Activated T-cell treated with anti-CD3 and anti-CD28 coated beads for 48 hours (primary cell): Measurements from ENCODE around the gene SHCBP1.
A peak's percentile ranks its signal among the peaks of the same experiment; 100 is the strongest.
"Not testable (repeated sequence)": the region's sequence is repeated elsewhere in the genome, so short reads cannot be mapped to it uniquely, and the experiment has no call there.

Experiments used
- DNase-seq: peaks from one replicate; pipeline ENCODE4 v3.0.0-alpha.2; 2020; ENCODE audit warnings: low read depth

The SHCBP1 gene, protein sequence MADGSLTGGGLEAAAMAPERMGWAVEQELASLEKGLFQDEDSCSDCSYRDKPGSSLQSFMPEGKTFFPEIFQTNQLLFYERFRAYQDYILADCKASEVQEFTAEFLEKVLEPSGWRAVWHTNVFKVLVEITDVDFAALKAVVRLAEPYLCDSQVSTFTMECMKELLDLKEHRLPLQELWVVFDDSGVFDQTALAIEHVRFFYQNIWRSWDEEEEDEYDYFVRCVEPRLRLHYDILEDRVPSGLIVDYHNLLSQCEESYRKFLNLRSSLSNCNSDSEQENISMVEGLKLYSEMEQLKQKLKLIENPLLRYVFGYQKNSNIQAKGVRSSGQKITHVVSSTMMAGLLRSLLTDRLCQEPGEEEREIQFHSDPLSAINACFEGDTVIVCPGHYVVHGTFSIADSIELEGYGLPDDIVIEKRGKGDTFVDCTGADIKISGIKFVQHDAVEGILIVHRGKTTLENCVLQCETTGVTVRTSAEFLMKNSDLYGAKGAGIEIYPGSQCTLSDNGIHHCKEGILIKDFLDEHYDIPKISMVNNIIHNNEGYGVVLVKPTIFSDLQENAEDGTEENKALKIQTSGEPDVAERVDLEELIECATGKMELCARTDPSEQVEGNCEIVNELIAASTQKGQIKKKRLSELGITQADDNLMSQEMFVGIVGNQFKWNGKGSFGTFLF

DNA sequence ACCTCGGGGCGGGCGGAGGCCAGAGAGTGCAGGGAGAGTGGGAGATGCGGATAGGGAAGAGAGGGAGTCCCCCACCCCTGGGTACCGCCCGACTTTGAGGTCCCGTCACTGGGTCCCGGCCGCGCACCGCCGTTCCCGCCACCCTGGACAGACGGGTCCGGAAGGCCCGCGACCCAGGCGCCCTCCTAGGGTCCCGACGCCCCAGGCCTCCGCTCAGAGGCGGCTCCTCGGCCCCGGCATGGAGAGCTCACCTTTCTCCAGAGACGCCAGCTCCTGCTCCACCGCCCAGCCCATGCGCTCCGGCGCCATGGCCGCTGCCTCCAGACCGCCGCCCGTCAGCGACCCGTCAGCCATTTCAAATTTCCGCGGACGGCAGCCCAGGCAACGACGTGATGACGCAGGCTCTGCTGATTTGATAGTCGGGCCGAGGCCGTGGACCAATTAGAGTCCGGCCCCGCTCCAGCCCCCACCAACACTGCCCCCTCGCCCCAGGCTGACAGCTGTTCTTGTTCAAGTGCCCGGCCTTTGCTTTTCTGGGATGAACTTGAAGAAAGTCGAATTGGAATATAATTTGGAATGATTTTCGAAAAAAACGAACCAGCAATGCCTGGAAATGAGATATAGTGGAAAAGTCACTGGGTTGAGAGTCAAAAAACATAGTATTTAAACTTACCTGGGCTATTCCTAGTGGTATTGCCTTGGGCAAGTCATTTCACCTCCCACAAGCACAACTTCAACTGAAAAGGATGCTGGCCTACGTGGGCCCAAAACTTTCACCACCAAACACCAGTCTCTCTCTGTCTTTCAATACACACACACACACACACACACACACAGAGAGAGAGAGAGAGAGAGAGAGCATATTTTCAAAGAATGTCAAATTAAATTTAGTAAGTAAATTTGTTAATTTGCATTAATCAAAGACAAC lies at the start of gene SHCBP1:
SHCBP1 (minus strand) TSS at position 374 of the 928 bp plus-strand sequence; CDS start at position 354, 20 bp downstream.
- DNase-seq: peak; percentile 77

DNA sequence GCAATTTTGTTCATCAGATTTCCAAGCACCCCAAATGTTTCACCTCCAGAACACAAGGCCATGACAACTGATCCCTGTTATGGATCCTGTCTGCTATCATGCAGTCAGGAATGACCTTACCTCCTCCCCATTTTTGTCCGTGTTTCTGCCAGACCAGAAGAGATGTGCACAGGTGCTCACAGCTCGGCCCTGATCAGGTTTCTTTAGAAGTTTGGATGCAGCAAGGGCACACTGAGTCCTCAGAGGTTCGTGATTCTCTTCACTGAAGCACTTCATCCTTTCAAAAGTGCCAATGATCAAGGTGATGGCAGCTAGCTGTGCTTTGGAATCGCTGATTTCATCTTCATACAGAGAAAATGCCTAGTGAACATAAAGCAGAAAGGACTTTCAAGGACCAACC lies 40.9 kb upstream of the SHCBP1 start:
- no peak for DNase-seq

DNA sequence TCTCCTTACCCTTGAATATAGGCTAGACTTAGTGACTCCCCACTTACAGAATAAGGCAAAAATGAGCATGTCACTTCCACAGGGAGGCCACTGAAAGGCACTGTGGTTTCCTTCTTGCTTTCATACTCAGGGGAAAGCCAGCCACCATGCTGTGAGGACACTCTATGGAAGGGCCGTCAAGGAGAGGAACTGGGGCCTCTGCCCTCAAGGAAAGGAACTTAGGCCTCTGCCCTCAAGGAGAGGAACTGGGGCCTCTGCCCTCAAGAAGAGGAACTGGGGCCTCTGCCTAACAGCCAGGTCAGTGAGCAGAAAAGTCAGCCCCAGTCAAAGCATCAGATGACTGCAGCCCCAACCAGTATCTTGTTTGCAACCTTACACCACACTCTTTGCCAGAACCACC lies 37.7 kb upstream of the SHCBP1 start:
- peak; percentile 4 for DNase-seq

DNA sequence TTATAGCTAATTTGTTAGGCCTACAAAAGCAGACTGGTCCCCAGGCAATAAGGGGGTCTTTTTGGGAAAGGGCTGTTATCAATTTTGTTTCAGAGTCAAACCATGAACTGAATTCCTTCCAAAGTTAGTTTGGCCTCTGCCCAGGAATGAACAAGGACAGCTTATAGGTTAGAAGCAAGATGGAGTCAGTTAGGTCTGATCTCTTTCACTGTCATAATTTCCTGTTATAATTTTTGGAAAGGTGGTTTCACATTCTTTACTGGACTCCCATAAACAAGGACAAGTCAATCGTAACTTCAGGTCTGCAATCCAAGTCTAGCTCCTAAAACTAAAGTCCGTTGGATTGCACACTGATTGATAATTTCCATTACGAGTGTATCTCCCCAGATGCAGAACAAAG lies 30.1 kb upstream of the SHCBP1 start:
- no peak for DNase-seq

DNA sequence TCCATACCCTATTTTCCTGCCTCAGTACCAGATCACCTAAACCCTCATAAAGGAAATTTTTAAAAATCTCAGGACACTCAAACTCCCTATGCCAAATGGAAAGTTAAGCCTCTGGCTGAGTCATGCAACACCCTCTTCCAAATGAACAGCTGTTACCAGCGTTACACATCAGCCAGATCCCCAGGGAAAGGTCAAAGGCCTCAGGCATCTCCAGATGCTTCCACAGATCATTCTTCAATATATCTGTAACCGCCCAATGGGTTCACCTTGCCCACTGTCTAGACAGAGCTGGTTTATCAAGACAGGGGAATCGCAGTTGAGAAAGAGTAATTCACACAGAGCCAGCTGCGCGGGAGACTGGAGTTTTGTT lies 29.1 kb upstream of the SHCBP1 start:
- DNase-seq: no peak

DNA sequence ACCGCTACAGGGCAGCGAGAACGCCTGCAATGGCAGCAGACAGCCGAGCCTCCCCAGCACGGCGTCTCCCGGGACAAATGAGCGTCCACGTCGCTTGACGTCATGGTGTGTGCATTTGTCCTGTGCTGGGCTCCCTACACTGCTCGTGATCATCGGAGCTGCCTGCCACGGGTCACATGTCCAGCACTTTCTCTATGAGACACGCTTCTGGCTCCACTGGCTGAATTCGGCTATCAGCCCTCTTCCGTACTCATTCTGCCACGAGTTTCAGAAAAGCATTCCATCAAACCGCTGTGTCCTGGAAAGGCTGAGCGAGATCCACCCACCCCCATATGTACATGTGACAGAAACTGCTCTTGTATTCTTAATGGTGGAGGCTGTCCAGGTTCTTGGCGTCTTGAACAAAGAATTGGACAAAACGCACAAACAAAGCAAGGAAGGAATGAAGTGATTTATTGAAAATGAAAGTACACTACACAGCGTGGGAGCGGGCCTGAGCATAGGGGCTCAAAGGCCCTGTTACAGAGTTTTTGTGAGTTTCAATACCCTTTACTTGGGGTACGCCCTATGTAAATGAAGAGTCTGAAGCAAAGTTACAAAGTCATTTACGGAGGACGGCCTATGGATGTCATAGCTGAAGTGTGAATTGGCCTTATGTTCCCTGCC lies 28.5 kb upstream of the SHCBP1 start:
- no peak for DNase-seq

DNA sequence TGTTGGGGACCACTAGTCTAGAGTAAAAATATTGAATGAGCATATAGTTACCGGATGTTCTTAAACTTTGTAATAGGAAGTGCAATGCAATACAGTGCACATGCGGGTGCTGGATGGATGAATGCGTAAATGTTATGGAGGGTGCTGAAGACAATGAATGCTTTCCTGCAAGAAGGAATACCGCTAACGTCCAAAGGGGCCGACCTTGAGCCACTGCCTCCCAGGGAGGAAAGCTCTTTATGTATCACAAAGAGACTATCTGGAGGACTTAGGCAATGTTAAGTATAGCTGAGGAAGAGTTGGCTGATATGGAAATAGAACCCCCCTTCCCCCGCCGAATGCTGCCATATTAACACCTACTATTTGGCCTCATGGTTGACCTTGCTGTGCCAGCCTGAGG lies 27.5 kb upstream of the SHCBP1 start:
- DNase-seq: no peak

DNA sequence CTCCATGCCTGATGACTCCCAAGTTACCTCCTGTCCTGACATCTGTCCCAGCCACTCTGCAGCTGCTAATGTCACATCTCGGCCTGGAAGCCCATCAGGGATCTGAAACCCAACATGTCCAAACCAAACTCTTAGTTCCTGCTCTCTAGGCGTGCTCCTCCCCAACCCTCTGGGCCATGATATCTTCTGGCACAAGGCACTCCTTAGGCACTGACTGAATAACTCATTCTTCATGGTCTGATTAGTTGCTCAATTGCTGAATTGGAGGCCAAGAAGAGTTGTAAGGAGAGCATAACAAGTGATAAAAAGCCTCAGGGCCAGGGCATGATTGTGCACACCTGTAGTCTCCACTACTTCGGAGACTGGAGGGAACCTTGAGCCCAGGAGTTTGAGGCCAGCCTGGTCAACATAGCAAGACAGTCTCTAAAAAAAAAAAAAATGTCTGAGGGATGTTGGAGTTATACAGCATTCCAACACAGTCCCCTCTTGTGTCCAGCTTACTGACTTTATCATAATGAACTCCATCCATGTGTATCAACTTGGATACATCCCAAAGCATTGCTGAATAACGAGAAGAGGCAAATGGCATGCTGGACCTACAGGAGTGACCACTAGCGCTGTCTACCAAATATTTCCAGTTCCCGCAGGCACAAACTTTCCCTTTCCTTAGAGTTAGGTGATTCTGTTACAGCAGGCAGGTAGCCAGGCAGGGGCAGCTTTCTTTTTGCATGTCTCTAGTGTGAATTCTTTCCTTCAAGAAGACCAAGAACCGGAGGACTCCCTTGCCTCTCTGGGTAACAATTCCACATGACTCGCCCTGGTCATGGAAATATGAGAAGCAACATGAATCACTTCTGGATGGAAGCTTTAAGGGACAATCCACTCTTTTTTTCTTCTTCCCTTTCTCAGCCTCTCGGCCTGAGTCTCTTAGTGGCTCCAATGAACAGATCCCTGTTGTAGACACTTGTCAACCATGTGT lies 18.1 kb upstream of the SHCBP1 start:
- no peak for DNase-seq

DNA sequence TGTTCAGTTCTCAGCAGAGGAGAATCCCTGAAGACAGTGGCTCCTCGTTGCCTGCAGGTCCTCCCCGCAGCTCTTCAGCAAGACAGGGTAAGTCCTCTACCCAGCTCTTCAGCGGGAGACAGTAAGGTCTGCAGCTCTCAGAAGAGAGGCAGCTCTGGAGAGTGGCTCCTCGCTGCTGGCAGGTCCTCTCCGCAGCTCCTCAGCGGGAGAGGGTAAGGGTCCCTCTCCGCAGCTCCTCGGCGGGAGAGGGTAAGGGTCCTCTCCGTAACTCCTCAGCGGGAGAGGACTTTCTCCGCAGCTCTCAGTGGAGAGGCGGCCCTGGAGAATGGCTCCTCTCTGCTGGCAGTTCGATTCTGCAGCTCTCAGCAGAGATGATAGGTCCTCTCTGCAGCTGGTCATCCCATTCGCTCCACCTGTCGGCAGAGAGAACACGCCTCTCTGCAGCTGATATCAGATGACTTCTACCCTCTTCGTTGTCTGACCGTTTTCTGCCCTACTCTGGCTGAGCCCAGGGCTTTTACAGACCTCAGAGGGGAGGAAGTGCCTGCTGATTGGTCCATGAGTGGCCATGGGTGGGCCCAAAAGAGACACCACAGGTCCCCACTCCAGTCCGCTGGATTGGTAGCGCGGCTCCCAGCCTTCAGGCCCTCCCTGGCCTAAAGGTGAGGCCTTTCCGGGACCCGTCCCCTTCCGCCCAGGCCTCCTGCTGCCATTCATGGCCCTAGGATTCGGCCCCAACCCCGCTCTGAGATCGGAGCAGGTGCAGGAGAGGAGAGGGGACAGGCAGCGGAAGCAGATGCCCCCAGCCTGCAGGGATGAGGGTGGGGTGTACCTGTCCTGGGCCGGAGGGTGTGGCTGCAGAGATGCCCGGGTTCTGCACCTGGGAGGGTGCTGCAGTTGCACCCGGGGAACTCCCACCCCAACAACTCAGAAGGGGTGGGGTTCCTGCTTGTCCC lies 11.9 kb upstream of the SHCBP1 start:
- DNase-seq: no peak

DNA sequence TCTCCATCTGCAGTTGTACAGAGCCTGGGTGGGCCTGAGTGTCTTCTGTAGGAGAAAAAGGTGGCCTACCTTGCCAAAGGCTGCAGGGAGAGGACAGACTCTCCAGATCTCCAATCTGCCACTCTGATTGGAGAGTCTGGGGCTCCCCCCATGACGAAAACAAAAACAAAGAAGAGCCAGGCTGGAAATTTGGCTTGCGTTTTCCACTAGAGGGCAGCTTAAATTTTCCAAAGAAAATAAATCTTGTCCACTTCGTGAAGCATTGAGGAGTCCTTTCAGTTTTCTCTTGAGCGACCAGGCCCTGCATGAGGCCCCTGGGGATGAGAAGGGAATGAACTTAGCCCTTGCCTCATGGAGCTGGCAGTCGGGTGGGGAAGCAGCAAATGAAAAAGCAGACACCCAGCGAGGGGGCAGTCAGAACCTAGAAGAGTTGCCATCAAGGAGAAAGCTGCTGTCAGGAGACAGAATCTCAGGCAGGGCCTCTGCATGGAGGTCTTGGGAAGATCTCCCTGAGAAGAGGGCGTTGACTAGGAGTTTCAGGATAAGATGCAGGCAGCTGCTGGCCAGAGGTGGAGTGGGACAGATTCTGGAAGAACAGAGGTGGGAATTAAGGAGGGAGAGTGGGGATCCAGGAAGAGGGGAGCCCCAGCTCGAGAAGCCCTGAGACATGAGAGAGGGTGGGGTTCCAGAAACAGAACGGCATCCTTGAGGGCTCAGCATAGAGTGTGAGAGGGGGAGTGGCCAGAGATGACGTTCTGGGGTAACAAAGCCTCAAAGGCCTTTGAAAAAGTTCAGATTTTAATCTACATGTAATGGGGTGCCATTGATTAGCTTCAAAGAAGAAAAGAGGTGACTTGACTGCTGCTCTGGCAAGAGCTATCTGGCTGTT lies 8.4 kb upstream of the SHCBP1 start:
- no peak for DNase-seq

DNA sequence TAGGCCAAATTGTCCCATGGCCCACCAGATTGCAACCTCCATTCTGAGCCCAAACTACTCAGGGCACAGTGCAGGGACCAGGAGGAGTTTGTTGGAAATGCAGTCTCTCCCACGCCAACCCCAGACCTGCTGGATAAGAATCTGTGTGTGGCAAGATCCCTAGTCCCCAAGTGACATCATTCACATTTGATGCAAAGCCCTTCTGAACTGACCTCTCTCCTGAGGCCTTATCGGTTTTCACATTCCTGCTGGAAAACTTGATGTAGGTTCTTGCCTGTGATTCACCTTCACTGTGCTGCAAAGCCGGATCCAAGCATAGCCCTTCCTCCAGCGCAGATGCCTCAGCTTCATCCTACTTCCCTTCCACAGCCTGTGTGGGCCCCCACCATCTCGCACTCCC lies 6.6 kb upstream of the SHCBP1 start:
- DNase-seq: no peak

DNA sequence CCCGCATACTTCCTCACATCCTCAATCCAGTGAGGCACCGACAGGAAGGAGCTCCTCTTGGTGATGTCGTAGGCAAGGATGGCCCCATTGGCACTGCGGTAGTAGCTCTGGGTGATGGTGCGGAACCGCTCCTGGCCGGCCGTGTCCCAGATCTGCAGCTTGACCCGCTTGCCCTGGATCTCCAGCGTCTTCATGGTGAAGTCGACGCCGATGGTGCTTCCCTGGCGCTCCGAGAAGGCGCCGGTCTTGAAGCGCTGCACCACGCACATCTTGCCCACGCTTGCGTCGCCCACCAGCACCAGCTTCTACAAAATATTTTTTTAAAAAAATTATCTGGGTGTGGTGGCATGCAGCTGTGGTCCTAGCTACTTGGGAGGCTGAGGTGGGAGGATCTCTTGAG lies 5.5 kb upstream of the SHCBP1 start:
- DNase-seq: not testable (repeated sequence)

DNA sequence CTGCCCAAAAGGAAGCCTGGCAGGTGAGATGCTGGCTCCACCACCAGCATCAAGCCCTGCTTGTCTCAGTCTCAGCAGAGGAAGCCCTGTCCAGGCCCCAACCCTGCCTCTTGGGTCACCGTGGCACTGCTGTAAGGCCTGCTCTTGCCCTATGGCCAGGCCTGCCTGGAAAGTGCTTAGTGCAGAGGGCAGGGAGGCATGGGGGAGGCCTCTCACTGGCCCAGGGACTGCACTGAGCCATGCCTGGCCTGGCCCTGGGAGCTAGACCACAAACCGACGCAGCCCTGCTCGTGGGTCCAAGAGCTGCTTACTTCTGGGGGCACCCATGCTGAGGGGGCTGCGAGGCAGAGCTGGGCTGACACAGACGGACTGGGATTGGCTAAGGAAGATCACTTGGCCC lies 3.7 kb upstream of the SHCBP1 start:
- not testable (repeated sequence) for DNase-seq

DNA sequence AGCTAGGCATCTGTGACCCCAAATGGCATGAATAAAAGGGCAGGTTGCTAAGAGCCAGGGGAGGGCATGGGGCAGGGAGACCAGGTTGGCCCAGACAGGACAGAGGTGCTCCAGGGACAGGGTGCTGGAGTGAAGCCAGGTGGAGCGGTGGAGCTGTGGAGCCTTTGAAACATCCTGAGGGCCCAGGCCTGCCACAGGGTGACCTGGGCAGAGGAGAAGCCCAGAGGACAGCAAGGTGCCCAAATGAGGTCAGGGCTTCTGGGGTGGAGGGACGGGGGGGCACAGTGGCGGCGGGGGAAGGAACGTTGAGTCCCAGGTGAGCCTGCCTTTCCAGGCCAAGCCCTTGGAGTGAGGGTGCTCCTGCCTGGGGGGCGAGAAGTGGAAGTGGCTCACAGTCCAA lies 2.5 kb upstream of the SHCBP1 start:
- not testable (repeated sequence) for DNase-seq

DNA sequence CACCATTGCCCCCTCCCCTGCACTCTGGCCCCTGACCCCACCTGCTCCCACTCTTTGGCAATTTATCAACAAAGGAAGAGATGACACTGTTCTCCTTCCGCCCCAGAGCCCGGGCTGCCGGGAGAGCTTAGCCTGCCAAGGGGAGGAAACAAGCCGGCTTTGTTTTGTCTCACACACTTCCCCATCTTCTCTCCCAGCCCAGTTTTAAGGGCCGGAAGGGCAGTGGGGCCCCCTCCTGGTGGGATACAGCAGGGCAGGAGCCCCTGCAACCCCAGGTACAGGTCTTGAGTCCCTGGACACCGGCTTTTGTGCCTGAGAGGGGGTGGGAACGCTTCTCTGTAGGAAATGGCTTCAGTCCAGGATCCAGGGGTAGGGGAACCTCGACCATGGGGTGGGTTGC lies 2.1 kb upstream of the SHCBP1 start:
- not testable (repeated sequence) for DNase-seq

DNA sequence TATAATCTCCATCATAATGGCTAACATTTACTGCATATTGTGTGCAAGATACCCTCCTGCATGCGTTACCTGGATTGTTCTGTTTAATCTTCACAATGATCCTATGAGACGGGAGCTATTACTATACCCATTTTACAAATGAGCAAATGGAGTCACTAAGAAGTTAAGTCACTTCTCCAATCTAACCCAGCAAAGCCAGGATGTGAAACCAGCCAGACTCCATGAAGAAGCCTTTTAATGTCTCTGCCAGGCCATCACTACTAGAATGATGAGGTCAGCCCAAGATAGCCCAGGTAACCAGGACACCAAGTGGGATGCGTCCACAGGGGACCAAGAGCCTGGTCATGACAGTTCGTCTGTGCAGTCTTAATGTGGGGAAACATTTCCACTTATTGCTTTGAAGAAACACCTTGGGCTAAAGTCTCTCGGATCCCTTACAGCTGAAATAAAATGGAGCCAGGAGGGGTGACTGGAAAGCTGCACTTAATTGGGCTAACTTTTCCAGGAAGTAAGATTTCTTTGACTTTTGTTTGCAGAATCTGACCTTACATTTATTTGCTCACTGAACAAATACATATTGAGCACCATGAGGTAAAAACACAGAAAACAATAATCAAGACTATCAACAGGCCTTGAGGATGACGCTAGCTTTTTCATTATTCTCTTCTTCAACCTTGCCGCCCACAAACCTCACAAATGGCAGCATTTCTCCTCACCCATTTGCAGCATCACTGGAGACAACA lies 926 bp upstream of the SHCBP1 start:
- DNase-seq: no peak

DNA sequence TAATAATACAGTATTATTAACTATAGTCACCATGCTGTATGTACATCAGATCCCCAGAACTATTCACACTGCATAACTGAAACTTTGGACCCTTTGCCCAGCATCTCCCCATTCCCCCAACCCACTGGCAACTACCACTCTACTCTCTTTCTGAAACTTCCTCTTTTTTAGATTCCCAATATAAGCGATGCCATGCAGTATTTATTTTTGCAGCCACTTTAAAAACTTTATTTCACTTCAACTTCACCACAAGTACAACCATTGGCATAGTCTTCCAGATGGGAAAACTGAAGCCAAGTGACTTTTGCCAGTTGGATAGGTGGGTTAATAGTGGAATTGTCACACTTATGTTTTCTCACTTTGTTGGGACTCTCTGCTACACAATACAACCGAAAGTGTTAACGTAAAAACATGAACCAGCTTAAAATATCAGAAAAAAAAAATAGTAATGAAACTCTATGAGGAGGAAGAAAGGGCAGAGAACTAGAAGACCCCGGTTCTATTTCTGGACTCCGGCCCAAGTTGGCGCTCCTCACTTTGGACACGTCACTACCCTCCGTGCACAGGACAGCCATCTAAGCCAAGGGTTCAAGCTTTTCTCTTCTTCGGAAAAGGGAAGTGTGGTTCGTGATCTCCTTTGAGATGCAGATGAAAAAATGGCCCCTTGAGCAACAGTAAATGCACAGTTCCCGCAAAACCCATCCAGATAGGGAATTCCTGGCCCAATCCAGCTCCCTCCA lies 743 bp downstream of the SHCBP1 start:
- no peak for DNase-seq
